GM19240 (cell line): Measurements from ENCODE around the gene SLC9A2.

Experiments used
- DNase-seq: peaks from one replicate; pipeline ENCODE4 v3.0.0; 2011; ENCODE audit warnings: low spot score; ENCODE audit not compliant: insufficient read length

SLC9A2 gene

GRCh38 chr2:102619414-102620319, at the start of gene SLC9A2:
SLC9A2 (plus strand) TSS chr2:102619553; CDS start chr2:102619849, 296 bp downstream.
- DNase-seq, result no peak

DNA sequence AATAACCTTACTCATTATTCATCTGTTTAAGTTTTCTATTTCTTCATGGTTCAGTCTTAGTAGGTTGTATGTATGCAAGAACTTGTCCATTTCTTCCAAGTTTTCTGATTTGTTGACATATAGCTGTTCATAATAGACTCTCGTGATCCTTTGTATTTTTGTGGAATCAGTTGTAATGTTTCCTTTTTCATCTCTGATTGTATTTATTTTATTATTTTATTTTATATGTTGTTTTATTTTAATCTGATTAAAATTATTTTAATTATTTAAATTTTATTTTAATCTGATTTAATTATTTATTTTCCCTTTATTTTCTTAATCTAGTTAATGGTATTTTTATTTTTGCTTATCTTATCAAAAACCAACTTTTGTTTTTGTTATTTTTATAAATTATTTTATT, 43.5 kb upstream of the SLC9A2 start:
- DNase-seq, result no peak

- no peak for DNase-seq
Measured at GRCh38 chr2:102578376-102578775, 41.0 kb upstream of the SLC9A2 start.

GRCh38 chr2:102581911-102582310, 37.4 kb upstream of the SLC9A2 start:
- no peak for DNase-seq

GRCh38 chr2:102582845-102583244, 36.5 kb upstream of the SLC9A2 start:
- DNase-seq, result no peak

DNA sequence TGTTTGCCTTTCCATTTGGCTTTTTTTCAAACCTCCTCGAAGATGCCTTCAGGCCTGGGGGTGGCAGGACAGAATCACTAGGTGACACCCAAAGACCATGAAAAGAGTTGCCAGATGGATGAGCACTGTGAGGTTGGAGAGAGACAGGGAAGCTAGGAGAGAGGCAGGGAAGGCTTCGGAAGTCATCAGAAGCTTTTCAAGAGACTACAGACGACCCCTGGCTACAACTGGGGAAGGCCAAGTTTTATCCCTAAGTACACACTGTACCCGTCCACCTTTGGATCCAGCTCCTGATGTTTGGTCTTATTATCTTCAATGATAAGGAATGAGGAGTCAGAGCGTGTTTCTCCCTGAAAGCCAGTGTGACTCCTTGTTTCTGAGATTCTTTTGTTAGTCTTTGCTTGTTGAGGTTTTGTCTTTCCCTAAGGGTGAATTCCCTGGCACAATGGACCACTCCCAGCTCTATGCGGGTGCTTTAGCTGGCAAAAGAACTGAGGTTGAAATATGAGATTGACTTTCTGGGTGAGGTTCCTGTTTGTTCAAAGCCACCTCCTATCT, 33.4 kb upstream of the SLC9A2 start:
- DNase-seq, result no peak

GRCh38 chr2:102588213-102588939, 31.0 kb upstream of the SLC9A2 start:
- no peak for DNase-seq

DNA sequence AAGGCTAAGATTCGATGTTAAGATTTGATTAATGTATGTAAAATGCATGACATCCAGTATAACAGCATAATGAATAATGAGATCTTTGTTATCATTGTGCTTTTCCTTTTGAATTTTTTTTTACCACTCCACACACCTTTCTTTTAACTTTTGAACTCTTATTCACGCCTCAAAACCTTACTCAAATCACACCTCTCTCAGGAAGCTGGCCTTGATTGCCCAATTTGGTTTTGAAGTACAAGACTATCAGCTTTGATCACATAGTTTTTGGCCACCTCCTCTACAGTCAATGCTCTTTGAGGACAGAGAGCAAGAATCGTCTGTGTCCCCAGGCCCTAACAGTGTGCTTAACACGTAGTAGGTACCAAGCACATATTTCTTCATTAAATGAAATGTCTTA, 29.9 kb upstream of the SLC9A2 start:
- no peak for DNase-seq

GRCh38 chr2:102591491-102592045, 27.8 kb upstream of the SLC9A2 start:
- DNase-seq, result no peak

DNA sequence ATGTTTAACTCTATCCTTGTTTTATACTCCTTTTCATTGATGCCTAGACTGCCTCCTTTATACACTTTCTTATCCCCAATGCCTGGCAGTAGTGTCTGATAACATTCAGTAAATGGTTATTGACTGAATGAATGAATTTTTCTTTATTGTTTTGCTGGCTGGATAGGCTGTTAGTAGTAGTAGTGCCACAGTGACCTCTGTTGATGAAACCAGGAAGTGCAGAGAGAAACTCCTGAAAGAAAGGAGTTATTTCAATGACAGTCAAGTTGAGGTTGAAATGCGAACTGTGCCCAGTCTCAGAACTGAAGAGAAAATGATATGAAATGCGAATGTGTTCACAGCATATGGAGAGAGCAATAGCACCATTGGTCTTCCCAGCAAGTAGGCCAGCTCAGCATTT, 26.8 kb upstream of the SLC9A2 start:
- no peak for DNase-seq

- no peak for DNase-seq
Measured at GRCh38 chr2:102593516-102593915, 25.8 kb upstream of the SLC9A2 start.

GRCh38 chr2:102594445-102595016, 24.8 kb upstream of the SLC9A2 start:
- no peak for DNase-seq

- DNase-seq, result no peak
Measured at GRCh38 chr2:102597788-102598187, 21.6 kb upstream of the SLC9A2 start.

- DNase-seq, result no peak
Measured at GRCh38 chr2:102599486-102599885, 19.9 kb upstream of the SLC9A2 start.

- no peak for DNase-seq
Measured at GRCh38 chr2:102601730-102602129, 17.6 kb upstream of the SLC9A2 start.

GRCh38 chr2:102603904-102604303, 15.4 kb upstream of the SLC9A2 start:
- DNase-seq, result no peak

GRCh38 chr2:102604769-102605168, 14.6 kb upstream of the SLC9A2 start:
- no peak for DNase-seq

DNA sequence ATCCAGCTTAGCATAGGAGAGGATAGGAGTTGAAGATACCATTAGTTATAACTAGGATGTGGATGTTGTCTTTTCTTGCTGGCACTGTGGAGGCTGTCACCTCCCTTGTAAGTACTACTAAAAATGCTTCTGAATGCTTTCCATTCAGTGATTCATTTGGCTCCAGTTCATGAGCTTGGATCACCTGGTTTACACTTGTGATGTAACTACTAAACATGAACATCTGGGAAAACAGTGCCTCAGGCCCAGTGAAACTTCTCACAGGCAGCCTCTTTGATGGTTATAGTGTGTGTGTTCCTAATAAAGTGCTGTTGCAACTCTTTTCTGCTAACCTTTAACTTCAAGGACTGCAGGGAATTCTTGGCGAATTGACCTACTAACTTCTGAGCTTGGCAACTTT, 13.0 kb upstream of the SLC9A2 start:
- no peak for DNase-seq

DNA sequence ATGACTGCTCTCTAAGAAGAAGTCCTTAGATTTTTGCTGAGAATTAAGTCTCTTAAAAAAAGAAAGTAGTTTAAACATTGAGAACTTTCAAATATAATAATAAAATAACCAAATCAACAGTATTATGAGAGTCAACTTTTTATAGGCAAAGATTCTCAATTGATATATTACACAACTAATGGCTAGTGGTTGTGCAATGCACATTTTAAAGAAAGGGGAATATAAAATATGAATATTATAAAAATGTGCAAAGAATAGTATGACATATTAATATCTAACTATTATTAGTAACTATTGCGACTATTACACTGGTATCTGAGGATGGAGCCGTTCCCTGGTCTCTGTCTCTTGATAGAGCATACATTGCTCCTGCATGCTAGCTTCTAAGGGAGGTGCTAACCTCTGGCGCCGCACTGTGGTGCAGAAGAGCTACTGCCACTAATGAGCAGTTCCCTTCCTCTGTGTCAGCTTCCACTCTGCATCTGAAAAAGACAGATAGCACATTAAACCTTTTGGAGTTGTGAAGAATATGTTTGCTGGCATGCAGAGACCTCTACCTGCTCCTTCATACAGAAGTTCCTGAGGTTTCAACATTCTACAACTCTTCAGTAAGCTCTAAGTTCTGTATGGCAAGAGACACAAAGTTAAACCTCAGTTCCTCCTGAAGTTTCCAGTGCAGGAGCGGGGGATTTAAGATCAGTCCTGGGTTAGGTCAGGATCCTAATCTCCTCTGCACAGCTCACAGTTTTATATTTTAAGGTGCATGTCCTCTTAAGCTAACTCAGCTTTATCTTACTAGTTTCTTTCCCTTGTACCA, 3.5 kb upstream of the SLC9A2 start:
- DNase-seq, result peak; percentile 61
